Smooth muscle cell of the umbilical artery (primary cell): ENCODE data around the gene ZNF829. TPM values are rescaled to one million over a fixed set of nuclear protein-coding genes. Genes with fewer than 3 reads are reported as not detected.

Source experiments
- total RNA-seq: library from RNA; depleted of rRNA; stranded (reverse); fragments of >200 nt; gene quantifications from 2 replicates; pipeline ENCODE4 v1.2.3, GENCODE V29; 2014

Gene ZNF829
- total RNA-seq: 2.6 and 2.7 TPM in 2 replicates

DNA sequence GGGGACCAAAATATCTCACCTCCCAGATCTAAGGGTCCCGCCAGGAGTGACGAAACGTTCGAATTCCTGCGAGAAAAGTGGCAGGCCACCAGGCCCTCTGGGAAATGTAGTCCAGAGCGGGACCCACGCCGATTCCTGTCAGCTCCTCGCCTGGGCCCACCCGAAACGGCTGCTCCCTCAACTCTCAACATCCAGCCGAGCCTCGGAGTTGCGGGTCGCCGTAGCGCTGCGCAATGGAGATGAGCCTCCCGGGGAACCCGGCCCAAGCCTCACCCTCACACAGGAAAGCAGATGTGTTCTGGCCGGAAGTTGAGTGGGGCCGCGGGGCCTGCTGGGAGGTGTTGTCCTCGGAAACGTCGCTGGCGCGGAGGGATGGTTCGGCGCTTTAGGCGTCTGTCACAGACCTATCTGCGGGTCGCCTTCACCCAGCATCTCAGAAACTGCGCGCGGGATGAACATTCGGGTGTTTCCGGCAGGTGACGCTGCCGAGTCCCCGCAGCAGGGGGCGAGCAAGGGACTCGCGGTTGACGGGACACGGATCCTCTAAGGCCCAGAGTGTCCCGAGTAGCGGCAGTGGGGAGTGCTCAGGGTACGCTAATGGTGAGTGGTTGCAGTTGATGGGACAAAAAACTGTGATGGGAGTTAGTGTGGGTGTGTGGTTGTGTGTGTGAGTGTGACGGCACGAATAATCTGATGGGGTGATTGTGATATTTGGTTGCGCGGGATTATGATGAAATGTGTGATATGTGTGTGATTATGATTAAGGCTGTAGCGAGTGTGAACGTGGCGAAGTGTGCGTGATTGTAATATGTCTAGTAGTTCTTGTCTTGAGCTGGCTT lies at the start of gene ZNF829, which contains the start of gene ZNF568:
Gene ZNF829 (minus strand): TSS at position 300 of the 839 bp plus-strand sequence. CDS start 1,124 bp downstream, outside the sequence.
Gene ZNF568 (plus strand): TSS at position 341 of the 839 bp plus-strand sequence. CDS start 6,439 bp downstream, outside the sequence.

DNA sequence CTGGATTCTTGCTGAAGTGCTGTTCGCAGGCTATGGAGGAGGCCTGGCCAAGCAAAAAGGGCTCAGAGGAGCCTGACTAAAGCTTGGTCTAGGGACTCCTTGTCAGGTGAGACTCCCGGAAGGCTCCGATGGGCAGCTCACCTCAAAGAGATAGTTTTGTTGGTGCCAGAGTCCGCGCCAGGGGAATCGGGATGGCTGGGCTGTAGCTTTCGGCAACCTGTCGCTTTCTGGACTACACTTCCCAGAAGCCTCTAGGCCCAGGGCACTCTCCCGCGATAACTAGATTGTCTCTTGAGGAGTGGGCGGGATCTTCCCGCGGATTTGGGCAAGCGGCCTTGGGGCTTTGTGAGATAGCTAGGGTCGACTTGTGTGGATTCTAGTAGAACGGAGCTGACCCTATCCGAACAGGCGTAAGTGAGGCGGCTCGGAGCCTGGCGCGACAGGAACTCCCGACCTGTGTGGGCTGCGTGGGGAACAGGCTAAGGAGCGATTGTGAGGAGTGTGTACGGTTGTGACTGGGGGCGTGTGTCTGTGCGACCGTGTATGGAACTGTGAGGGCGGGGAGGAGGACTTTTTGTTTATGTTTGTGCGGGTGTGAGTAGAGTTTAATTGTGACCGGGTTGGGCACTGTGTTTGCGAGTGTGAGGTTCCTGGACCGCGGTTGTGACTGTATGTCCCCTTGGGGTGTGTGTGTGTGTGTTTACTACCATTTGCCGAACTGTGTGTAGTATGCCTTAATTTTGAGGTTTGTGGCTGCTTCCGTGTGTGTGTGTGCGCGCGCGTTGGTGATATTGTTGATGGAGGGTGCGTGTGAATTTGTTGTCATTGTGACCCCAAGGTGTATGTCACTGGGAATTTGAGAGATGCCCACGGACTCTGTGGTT lies 65.3 kb downstream of the ZNF829 start, which contains the start of gene ZNF345:
Gene ZNF345 (plus strand): TSS at position 318 of the 884 bp plus-strand sequence. CDS start 25,955 bp downstream, outside the sequence.

Other genes starting within 250 kb of the ZNF829 start
- 11.8 and 18.1 TPM in 2 replicates for gene ZNF461, start 249.5 kb downstream of the ZNF829 start, total RNA-seq
- 5.3 and 8.1 TPM in 2 replicates for gene ZNF567, start 228.7 kb downstream of the ZNF829 start, total RNA-seq
- gene ZNF850, start 143.5 kb downstream of the ZNF829 start, total RNA-seq: 5.0 and 7.5 TPM in 2 replicates
- gene ZNF790, start 77.9 kb downstream of the ZNF829 start, total RNA-seq: 7.4 and 8.0 TPM in 2 replicates
- 1.2 and 1.5 TPM in 2 replicates for gene ZNF345, start 65.4 kb downstream of the ZNF829 start, total RNA-seq
- 11.5 and 11.6 TPM in 2 replicates for gene ZNF568, start within 50 bp of the ZNF829 start, total RNA-seq
- gene ZNF420, start 162.1 kb upstream of the ZNF829 start, total RNA-seq: 6.9 and 10.4 TPM in 2 replicates